Measurements from ENCODE around the gene CXCL1.

- TF ChIP-seq CTCF (IDR thresholded peaks at IDR 0.05) (no peak), POLR2A (IDR thresholded peaks at IDR 0.05) (no peak)
Observed at GRCh38 chr4:73844806-73845205, 24.4 kb upstream of the CXCL1 start.

Data from lower leg skin (tissue), 3 donors.